ENCODE measurements around the gene DCBLD1. TPM values are rescaled to one million over a fixed set of nuclear protein-coding genes. Genes with fewer than 3 reads are reported as not detected.

DCBLD1 gene
- total and polyA plus RNA-seq, 2 donors: 1.3 to 5.7 TPM

GRCh38 chr6:117568247-117568646, 85.8 kb downstream of the DCBLD1 start:
- no peaks in the 10 kb centered on the region for H3K27me3 ChIP-seq (ENCODE audit: control insufficient read depth in 2 of 2, insufficient read depth in 1 of 2, low read length in 1 of 2)
- H3K36me3 ChIP-seq (ENCODE audit: control insufficient read depth in 2 of 2, insufficient read depth in 2 of 2, low read length in 1 of 2): peaks cover 10 to 66% of the 10 kb centered on the region in 2 donors
- H3K4me1 ChIP-seq (ENCODE audit: control insufficient read depth in 2 of 2, insufficient read depth in 2 of 2, low read length in 2 of 2): no peaks in the 10 kb centered on the region
- WGBS: 98% methylated on average over 2 of the region's 2 CpGs
- H3K27ac ChIP-seq (ENCODE audit: low read depth in 1 of 2, low read length in 1 of 2): no peak overlapping the region
- DNase-seq (ENCODE audit: low read depth in 6 of 9, low spot score in 9 of 9): no peak
- no peaks in the 10 kb centered on the region for H3K9me3 ChIP-seq (ENCODE audit: control insufficient read depth in 2 of 2, insufficient read depth in 1 of 2, low read length in 1 of 2)
- H3K4me3 ChIP-seq (ENCODE audit: low read length in 2 of 2): no peak overlapping the region

GRCh38 chr6:117568831-117569410, 86.4 kb downstream of the DCBLD1 start:
- Histone ChIP-seq H3K27me3 (ENCODE audit: control insufficient read depth in 2 of 2, insufficient read depth in 1 of 2, low read length in 1 of 2) (no peaks in the 10 kb centered on the region), H3K4me3 (ENCODE audit: low read length in 2 of 2) (no peak overlapping the region), H3K4me1 (ENCODE audit: control insufficient read depth in 2 of 2, insufficient read depth in 2 of 2, low read length in 2 of 2) (no peaks in the 10 kb centered on the region), H3K36me3 (ENCODE audit: control insufficient read depth in 2 of 2, insufficient read depth in 2 of 2, low read length in 1 of 2) (peaks cover 8 to 66% of the 10 kb centered on the region in 2 donors), H3K9me3 (ENCODE audit: control insufficient read depth in 2 of 2, insufficient read depth in 1 of 2, low read length in 1 of 2) (no peaks in the 10 kb centered on the region), H3K27ac (ENCODE audit: low read depth in 1 of 2, low read length in 1 of 2) (no peak overlapping the region)
- no peak for DNase-seq (ENCODE audit: low read depth in 6 of 9, low spot score in 9 of 9)
- WGBS: 73% methylated on average over 1 of the region's 1 CpG

GRCh38 chr6:117573006-117573680, 90.7 kb downstream of the DCBLD1 start:
- H3K9me3 ChIP-seq (ENCODE audit: control insufficient read depth in 2 of 2, insufficient read depth in 1 of 2, low read length in 1 of 2): no peaks in the 10 kb centered on the region
- H3K27ac ChIP-seq (ENCODE audit: low read depth in 1 of 2, low read length in 1 of 2): no peak overlapping the region
- peaks cover 4 to 48% of the 10 kb centered on the region in 2 donors for H3K36me3 ChIP-seq (ENCODE audit: control insufficient read depth in 2 of 2, insufficient read depth in 2 of 2, low read length in 1 of 2)
- no peak overlapping the region for H3K4me3 ChIP-seq (ENCODE audit: low read length in 2 of 2)
- WGBS: 98% methylated on average over 5 of the region's 5 CpGs
- no peak for DNase-seq (ENCODE audit: low read depth in 6 of 9, low spot score in 9 of 9)
- H3K4me1 ChIP-seq (ENCODE audit: control insufficient read depth in 2 of 2, insufficient read depth in 2 of 2, low read length in 2 of 2): no peaks in the 10 kb centered on the region
- H3K27me3 ChIP-seq (ENCODE audit: control insufficient read depth in 2 of 2, insufficient read depth in 1 of 2, low read length in 1 of 2): no peaks in the 10 kb centered on the region

- Histone ChIP-seq H3K27ac (ENCODE audit: low read depth in 1 of 2, low read length in 1 of 2) (no peak overlapping the region), H3K4me1 (ENCODE audit: control insufficient read depth in 2 of 2, insufficient read depth in 2 of 2, low read length in 2 of 2) (no peaks in the 10 kb centered on the region), H3K4me3 (ENCODE audit: low read length in 2 of 2) (no peak overlapping the region), H3K9me3 (ENCODE audit: control insufficient read depth in 2 of 2, insufficient read depth in 1 of 2, low read length in 1 of 2) (no peaks in the 10 kb centered on the region), H3K27me3 (ENCODE audit: control insufficient read depth in 2 of 2, insufficient read depth in 1 of 2, low read length in 1 of 2) (no peaks in the 10 kb centered on the region), H3K36me3 (ENCODE audit: control insufficient read depth in 2 of 2, insufficient read depth in 2 of 2, low read length in 1 of 2) (peaks cover 3 to 40% of the 10 kb centered on the region in 2 donors)
- DNase-seq (ENCODE audit: low read depth in 6 of 9, low spot score in 9 of 9): no peak
- WGBS: 97% methylated on average over 4 of the region's 4 CpGs
Measured at GRCh38 chr6:117574198-117574597, 91.7 kb downstream of the DCBLD1 start.

GRCh38 chr6:117585647-117586046, 103.2 kb downstream of the DCBLD1 start:
- no peaks in the 10 kb centered on the region for H3K27me3 ChIP-seq (ENCODE audit: control insufficient read depth in 2 of 2, insufficient read depth in 1 of 2, low read length in 1 of 2)
- H3K27ac ChIP-seq (ENCODE audit: low read depth in 1 of 2, low read length in 1 of 2): no peak overlapping the region
- H3K36me3 ChIP-seq (ENCODE audit: control insufficient read depth in 2 of 2, insufficient read depth in 2 of 2, low read length in 1 of 2): peaks cover 9 to 21% of the 10 kb centered on the region in 2 donors
- no peak overlapping the region for H3K4me3 ChIP-seq (ENCODE audit: low read length in 2 of 2)
- no peak for DNase-seq (ENCODE audit: low read depth in 6 of 9, low spot score in 9 of 9)
- peaks cover 0 to 6% of the 10 kb centered on the region in 2 donors for H3K9me3 ChIP-seq (ENCODE audit: control insufficient read depth in 2 of 2, insufficient read depth in 1 of 2, low read length in 1 of 2)
- H3K4me1 ChIP-seq (ENCODE audit: control insufficient read depth in 2 of 2, insufficient read depth in 2 of 2, low read length in 2 of 2): no peaks in the 10 kb centered on the region

GRCh38 chr6:117590447-117590846, 108.0 kb downstream of the DCBLD1 start:
- no peak for DNase-seq (ENCODE audit: low read depth in 6 of 9, low spot score in 9 of 9)
- Histone ChIP-seq H3K4me1 (ENCODE audit: control insufficient read depth in 2 of 2, insufficient read depth in 2 of 2, low read length in 2 of 2) (no peaks in the 10 kb centered on the region), H3K27ac (ENCODE audit: low read depth in 1 of 2, low read length in 1 of 2) (no peak overlapping the region), H3K4me3 (ENCODE audit: low read length in 2 of 2) (no peak overlapping the region), H3K9me3 (ENCODE audit: control insufficient read depth in 2 of 2, insufficient read depth in 1 of 2, low read length in 1 of 2) (no peaks in the 10 kb centered on the region), H3K36me3 (ENCODE audit: control insufficient read depth in 2 of 2, insufficient read depth in 2 of 2, low read length in 1 of 2) (peaks cover 6 to 21% of the 10 kb centered on the region in 2 donors), H3K27me3 (ENCODE audit: control insufficient read depth in 2 of 2, insufficient read depth in 1 of 2, low read length in 1 of 2) (no peaks in the 10 kb centered on the region)
- WGBS: 98% methylated on average over 5 of the region's 5 CpGs

GRCh38 chr6:117591405-117591804, 108.9 kb downstream of the DCBLD1 start:
- Histone ChIP-seq H3K36me3 (ENCODE audit: control insufficient read depth in 2 of 2, insufficient read depth in 2 of 2, low read length in 1 of 2) (peaks cover 6 to 21% of the 10 kb centered on the region in 2 donors), H3K27me3 (ENCODE audit: control insufficient read depth in 2 of 2, insufficient read depth in 1 of 2, low read length in 1 of 2) (no peaks in the 10 kb centered on the region), H3K4me1 (ENCODE audit: control insufficient read depth in 2 of 2, insufficient read depth in 2 of 2, low read length in 2 of 2) (no peaks in the 10 kb centered on the region), H3K4me3 (ENCODE audit: low read length in 2 of 2) (no peak overlapping the region), H3K27ac (ENCODE audit: low read depth in 1 of 2, low read length in 1 of 2) (no peak overlapping the region), H3K9me3 (ENCODE audit: control insufficient read depth in 2 of 2, insufficient read depth in 1 of 2, low read length in 1 of 2) (no peaks in the 10 kb centered on the region)
- 93% methylated on average over 3 of the region's 3 CpGs for WGBS
- no peak for DNase-seq (ENCODE audit: low read depth in 6 of 9, low spot score in 9 of 9)

- 97% methylated on average over 3 of the region's 3 CpGs for WGBS
- DNase-seq (ENCODE audit: low read depth in 6 of 9, low spot score in 9 of 9): no peak
- Histone ChIP-seq H3K4me1 (ENCODE audit: control insufficient read depth in 2 of 2, insufficient read depth in 2 of 2, low read length in 2 of 2) (no peaks in the 10 kb centered on the region), H3K9me3 (ENCODE audit: control insufficient read depth in 2 of 2, insufficient read depth in 1 of 2, low read length in 1 of 2) (peaks cover 0 to 1% of the 10 kb centered on the region in 2 donors), H3K36me3 (ENCODE audit: control insufficient read depth in 2 of 2, insufficient read depth in 2 of 2, low read length in 1 of 2) (peaks cover 6 to 30% of the 10 kb centered on the region in 2 donors), H3K4me3 (ENCODE audit: low read length in 2 of 2) (no peak overlapping the region), H3K27me3 (ENCODE audit: control insufficient read depth in 2 of 2, insufficient read depth in 1 of 2, low read length in 1 of 2) (no peaks in the 10 kb centered on the region), H3K27ac (ENCODE audit: low read depth in 1 of 2, low read length in 1 of 2) (no peak overlapping the region)
Measured at GRCh38 chr6:117592983-117593759, 110.7 kb downstream of the DCBLD1 start.

Measured in thymus (tissue), 11 donors.